D721Med (cell line): ENCODE measurements around the gene ZNF385B.

Experiments used
- DNase-seq: peaks from one replicate; pipeline ENCODE4 v3.0.0; 2011; ENCODE audit warnings: low spot score; ENCODE audit not compliant: insufficient read length
- FAIRE-seq: peaks from 2 replicates; lab custom pipeline; 2011; peaks lifted over from hg19 to GRCh38; lab: Jason Lieb, UNC
- CTCF ChIP-seq: IDR thresholded peaks from 2 replicates; pipeline ENCODE4 v1.5.1; 2012; ENCODE audit warnings: mild to moderate bottlenecking, control low read depth; ENCODE audit not compliant: insufficient read depth; ENCODE audit errors: missing control alignments

Gene ZNF385B

GRCh38 chr2:179551539-179552045 is 309.8 kb downstream of the ZNF385B start:
- no peak for TF ChIP-seq CTCF
- FAIRE-seq, result no peak
- no peak for DNase-seq

GRCh38 chr2:179550849-179551248 is 310.6 kb downstream of the ZNF385B start:
- FAIRE-seq (no peak), DNase-seq (no peak)
- no peak for TF ChIP-seq CTCF

- TF ChIP-seq CTCF, result no peak
- DNase-seq, result no peak
- no peak for FAIRE-seq
These were observed 311.2 kb downstream of the ZNF385B start for GRCh38 chr2:179550214-179550613.

GRCh38 chr2:179546656-179547055 is 314.8 kb downstream of the ZNF385B start:
- DNase-seq, result no peak
- no peak for FAIRE-seq
- TF ChIP-seq CTCF, result no peak

- FAIRE-seq (no peak), DNase-seq (no peak)
- no peak for TF ChIP-seq CTCF
These were observed 316.4 kb downstream of the ZNF385B start for GRCh38 chr2:179545024-179545423.

GRCh38 chr2:179543361-179543901 is 318.0 kb downstream of the ZNF385B start:
- FAIRE-seq (no peak), DNase-seq (no peak)
- TF ChIP-seq CTCF, result no peak

- FAIRE-seq (no peak), DNase-seq (no peak)
These were observed 319.8 kb downstream of the ZNF385B start for GRCh38 chr2:179541586-179541985.

More at GRCh38 chr2:179541586-179541985, 319.8 kb downstream of the ZNF385B start:
- no peak for TF ChIP-seq CTCF
